ENCODE measurements around the gene SOWAHA.
A peak's percentile ranks its signal among the peaks of the same experiment; 100 is the strongest.

Gene SOWAHA

DNA sequence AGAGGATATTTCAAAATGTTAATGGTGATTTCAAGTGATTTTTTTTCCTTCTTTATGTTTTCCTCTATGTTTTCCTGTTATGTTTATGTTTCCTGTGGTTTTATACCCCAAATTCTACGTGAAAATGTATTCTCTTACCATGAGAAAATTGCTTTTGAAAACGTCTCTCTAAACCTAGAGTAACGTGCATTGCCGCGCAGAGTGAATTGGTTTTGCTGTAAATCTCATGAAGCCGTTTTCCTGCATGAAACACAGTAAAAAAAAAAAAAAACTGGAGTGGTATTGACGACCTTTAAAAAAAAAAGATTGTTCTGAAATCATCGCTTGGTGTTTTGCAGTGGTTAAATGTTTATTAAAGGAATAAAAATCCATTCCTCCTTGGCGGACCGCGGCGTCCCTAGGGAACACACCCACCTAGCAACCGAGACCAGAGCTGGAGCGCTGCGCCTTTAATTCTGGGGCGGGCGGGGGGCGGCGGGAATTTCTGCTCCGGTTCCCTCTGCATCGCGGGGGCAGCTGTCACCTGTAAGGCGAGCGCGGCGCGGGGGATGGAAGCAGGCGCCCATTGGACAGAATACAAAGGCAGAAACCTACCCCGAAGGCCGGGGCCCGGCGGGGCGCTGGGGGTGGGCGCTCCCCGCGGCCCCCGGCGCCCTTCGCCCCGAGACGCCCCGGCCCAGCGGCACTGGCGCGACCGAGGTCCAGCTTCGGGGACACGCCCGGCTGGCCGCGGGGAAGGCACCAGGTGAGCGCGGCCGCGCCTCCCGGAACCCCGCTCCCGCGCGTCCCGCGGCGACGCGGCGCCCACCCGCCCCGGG, at the start of gene SOWAHA:
Gene SOWAHA, plus strand, starts transcription at position 522 of the 818 bp plus-strand sequence. CDS start 320 bp downstream, outside the sequence.
- DNase-seq: no peak

GRCh38 chr5:132764051-132764450, 49.1 kb upstream of the SOWAHA start:
- DNase-seq: no peak

DNA sequence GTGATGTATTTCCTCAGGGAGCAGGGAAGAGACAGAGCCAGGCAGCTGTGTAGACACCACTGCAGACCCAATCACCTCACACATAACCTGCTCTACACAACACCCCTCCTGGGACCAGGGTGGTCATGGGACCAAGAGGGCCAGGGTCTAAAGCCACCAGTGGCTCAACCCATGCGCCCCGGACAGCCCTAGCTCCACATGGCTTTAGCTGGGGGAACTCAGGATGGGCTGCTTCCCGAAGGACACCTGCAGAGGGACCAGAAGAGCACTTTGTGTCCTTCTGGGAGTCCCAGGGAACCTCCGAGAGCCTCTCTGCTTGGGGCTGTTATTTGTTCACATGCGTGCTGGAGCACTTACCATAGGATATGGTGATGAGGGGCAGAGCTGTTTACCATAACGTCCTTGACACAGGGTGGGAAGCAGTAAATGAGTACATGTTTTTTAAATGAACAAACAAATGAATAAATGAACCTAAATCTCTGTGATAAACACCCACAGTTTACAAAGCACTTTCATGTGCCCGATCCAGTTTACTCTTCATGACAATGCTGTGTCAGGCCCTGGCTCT, 48.3 kb upstream of the SOWAHA start:
- no peak for DNase-seq

DNA sequence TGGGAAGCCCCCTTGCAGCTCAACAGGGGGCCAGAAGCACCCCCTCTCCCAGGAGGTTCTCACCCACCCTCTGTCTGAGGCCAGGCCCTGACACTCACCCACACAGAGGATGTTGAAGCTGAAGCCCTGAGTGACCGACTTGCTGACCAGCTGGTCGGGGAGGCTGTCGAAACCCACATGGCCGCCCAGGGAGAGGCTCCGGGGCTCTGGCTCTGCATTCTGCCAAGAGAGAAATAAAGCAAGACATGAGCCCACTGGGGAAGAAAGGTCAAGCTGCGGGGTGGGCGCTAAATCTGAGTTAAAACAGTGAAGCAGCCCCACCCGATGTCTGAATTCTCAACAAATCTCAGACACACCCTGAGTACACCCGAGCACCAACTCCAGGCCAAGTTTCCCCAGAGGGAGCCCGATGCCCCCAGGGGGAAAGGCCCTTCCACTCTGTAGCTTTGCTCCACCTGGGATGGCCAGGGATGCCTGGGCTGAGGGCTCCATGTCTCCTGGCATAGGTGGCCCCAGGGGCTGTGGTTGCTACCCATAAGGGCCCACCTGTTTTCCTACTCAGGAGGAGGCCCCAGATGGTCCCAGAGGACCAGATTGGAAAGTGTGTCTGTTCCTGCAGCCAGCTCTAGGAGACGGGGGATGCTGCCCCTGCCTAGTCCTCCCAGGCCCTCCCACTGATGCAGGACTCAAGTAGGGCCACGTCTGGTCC, 47.6 kb upstream of the SOWAHA start:
- no peak for DNase-seq

GRCh38 chr5:132766020-132766805, 46.9 kb upstream of the SOWAHA start:
- DNase-seq: no peak

DNA sequence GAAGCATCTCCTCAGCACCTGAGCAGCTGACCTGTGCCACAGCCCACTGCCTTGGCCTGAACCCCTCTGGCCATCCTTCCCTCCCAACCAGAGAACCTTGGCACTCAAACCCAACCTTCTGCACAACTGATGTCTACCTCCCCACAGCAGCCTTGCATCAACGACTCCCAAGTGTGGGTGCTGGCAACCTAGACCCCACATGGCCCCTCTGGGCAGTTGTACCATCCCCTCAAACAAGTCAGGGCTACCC, 46.4 kb upstream of the SOWAHA start:
- no peak for DNase-seq

GRCh38 chr5:132767150-132767549, 46.0 kb upstream of the SOWAHA start:
- no peak for DNase-seq

DNA sequence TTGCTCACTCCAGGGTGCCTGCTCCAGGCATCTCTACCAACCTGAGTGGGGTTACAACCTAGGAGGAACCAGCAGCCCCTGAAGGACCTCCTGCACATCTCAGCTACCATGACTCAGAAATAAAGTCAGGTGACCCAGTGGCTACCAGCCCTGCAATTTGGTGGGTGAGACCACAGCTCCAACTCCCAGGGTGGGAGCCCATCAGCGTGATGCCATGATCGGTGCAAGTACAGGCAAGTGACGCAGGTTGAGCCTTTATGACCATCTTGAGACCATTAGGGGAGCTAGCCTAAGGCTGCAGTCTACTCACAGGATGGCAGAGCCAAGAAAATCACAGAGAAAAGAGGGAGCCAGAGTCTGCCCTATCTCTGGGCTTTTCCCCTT, 44.6 kb upstream of the SOWAHA start:
- DNase-seq: no peak

DNA sequence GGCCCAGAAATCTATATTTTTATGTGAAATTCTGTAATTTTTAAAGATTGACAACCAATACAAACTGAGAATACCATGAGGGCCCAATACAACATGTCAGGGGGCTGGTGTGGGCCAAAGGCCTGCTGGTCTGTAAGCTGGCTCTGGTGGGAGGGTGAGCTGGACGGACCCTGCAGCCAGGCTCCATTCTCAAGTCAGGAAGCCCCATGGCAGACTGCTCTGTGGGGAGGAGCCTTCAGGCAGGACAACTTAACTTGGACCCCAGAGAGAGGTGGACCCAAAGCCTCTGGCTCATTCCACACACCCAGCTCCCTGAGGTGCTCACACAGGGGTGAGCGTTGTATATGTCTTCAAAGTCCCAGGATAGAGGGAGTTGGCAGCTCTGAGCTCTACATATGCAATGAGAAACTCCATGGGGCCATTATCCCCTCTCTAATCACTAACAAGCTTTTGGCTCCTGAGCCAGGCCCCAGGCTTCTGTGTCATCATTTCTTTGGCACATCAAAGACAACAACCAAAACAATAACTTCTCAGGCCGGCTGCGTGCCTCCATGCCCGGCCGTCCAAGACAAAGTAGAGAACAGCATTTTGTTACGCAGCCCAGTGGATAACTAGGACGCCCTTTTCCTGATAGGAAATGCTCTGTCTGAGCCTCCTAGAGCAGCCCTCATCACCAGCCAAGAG, 42.5 kb upstream of the SOWAHA start:
- no peak for DNase-seq

- no peak for DNase-seq
Observed at GRCh38 chr5:132771503-132771998, 41.6 kb upstream of the SOWAHA start.

DNA sequence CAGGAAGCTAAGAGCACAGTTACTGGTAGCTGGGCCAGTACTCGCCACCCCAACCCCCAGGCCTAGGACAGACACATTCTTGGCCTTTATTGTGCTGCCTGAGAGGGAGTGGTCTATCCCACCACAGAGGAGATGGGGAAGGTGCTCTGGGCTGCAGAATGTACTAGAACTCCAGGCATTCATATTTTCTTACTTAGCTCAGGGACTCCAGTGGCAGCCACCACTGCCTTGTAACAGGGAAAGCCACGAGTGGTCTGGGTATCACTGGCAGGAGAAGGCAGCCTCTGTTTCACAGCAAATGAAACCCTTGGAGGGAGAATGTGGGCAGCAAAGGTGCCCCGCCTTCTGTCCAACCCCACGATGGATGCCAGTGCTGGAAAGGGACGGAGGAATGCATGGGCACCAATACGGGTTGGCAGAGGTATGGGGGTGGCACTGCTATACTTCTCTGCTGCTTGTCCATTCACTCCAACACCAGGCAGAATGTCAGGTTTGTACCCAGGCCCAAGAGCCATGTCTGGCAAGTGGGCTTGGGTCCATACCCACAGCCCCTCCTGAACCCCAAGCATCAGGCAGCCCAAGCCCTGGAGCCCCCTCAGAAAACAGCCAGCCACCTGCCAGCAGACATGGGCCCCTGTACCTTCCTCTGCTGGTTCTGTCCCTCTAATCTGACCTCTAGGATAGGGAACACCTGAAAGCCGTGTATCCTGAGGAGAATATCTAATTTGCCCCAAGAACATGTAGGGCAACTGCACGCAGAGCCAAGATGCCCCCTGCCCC, 40.6 kb upstream of the SOWAHA start:
- no peak for DNase-seq

GRCh38 chr5:132773114-132773513, 40.0 kb upstream of the SOWAHA start:
- DNase-seq: no peak

GRCh38 chr5:132773601-132774355, 39.3 kb upstream of the SOWAHA start:
- DNase-seq: no peak

DNA sequence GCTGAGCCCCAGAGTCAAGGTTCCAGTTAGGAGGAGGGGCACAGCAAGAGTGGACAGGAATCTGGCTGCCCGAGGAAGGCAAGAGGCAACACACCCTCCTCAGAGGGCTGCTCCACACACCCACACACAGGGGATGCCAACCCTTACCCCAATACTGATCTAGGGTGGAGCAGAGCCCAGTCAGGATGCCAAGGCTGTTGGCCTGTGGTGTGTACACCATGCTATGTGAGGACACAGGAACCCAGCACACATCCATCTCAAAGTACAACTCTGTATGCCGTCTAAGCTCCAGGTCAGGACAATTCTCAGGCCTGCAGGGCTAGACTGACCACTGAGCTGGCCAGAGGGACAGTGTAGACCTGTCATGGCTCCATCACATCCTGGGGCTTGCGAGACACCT, 38.7 kb upstream of the SOWAHA start:
- no peak for DNase-seq

DNA sequence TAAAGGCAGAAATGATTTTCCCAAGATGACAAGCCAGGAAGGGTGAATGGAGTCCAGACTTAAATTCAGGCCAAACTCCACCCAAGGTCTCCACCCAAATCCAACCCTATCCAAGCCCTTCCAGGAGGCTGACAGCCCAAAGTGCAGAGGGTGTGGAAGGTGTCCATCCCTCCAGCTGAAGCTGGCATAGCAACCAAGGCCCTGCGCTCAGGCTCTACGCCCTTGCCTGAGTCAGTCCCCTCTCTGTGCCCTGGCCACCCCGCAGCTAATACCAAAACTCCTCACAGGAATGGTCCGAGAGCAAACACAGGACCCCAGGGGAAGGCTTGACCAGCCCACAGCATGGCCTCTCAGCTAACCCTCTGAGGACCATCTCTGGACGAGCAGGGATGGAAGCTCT, 38.2 kb upstream of the SOWAHA start:
- DNase-seq: no peak

GRCh38 chr5:132775476-132775961, 37.6 kb upstream of the SOWAHA start:
- no peak for DNase-seq

DNA sequence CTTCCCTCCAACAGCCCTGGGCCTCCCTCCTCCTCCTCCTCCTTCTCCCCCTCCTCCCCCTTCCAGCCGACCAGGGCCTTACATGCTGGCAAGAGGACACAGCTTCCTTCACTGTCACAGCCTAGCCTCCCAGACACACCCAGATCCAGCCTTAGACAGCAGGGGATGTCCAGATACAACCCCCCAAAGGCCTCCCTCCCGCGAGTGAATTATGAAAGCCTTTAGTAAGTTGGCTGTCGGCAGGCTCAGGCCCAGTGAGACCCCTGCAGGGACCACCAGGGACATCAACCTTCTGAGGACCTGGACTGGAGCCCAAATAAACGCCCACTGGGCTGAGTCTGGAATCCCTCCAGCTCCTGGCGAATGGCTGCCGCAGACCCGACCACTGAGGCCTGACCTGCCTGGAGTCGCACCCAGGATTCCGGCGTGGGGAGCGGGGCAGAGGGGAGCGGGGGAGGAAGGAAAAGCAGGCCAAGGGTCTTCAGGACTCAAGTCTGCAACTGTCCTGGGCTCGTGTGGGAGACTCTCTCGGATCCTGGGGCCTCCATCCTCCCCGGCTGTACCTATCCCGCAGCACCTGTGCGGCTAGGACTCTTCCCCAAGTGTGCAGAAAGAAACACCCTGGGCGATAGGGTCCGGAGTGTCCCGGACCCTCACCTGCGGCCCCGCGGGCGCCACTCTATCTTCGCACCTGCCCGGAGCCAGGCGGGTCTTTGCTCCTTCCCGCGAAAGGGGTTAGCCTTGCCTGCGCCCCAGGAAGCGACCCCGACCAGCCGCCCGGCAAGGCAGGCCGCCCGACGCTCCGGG, 36.8 kb upstream of the SOWAHA start:
- DNase-seq: no peak

GRCh38 chr5:132776938-132777208, 36.2 kb upstream of the SOWAHA start:
- no peak for DNase-seq

GRCh38 chr5:132777209-132778069, 35.7 kb upstream of the SOWAHA start, which contains the start of gene SEPTIN8:
Gene SEPTIN8 (minus strand): TSS chr5:132777239. CDS start chr5:132777137, 102 bp downstream.
- peak; percentile 25 for DNase-seq

Measured in activated CD4-positive, alpha-beta T cell treated with anti-CD3 and anti-CD28 coated beads, Interleukin-2, amount 50 U/mL, for 1 hour (primary cell).